Esophagus mucosa (tissue), 1 donor: Measurements from ENCODE around the gene USP25. TPM values are rescaled to one million over a fixed set of nuclear protein-coding genes. Genes with fewer than 3 reads are reported as not detected.

Source experiments
- ATAC-seq: fragments of 200-7000 bp; cut with Tn5 transposase; one replicate; pipeline ENCODE4 v1.9.1; 2020
- total RNA-seq: library from RNA; stranded (reverse); gene quantifications from one replicate; pipeline ENCODE4 v1.2.4, GENCODE V29; 2023
- donor health status: DM: yes; HTN: yes; CAD: no.

The USP25 gene
- total RNA-seq = 28.4 TPM

- ATAC-seq = peak; percentile 98
These were observed at the start of gene USP25 for GRCh38 chr21:15729674-15730483. TSS of gene USP25 (plus strand) at chr21:15729982. CDS start at chr21:15730394, 412 bp downstream.

GRCh38 chr21:15682186-15682895, 47.4 kb upstream of the USP25 start:
- peak; percentile 54 for ATAC-seq

GRCh38 chr21:15682977-15683376, 46.8 kb upstream of the USP25 start:
- ATAC-seq = peak; percentile 89

- no peak for ATAC-seq
These were observed 43.3 kb upstream of the USP25 start for GRCh38 chr21:15686506-15686905.

- ATAC-seq = no peak
These were observed 42.6 kb upstream of the USP25 start for GRCh38 chr21:15687208-15687607.

GRCh38 chr21:15688016-15688415, 41.8 kb upstream of the USP25 start:
- no peak for ATAC-seq

- no peak for ATAC-seq
These were observed 41.0 kb upstream of the USP25 start for GRCh38 chr21:15688809-15689208.

- no peak for ATAC-seq
These were observed 37.1 kb upstream of the USP25 start for GRCh38 chr21:15692711-15693110.

- no peak for ATAC-seq
These were observed 34.5 kb upstream of the USP25 start for GRCh38 chr21:15695241-15695640.

- no peak for ATAC-seq
These were observed 28.0 kb upstream of the USP25 start for GRCh38 chr21:15701830-15702229.

GRCh38 chr21:15703932-15704331, 25.9 kb upstream of the USP25 start:
- ATAC-seq = no peak

- peak; percentile 97 for ATAC-seq
These were observed 23.1 kb upstream of the USP25 start for GRCh38 chr21:15706696-15707095.

- ATAC-seq = no peak
These were observed 16.4 kb upstream of the USP25 start for GRCh38 chr21:15713412-15713811.

- no peak for ATAC-seq
These were observed 11.1 kb upstream of the USP25 start for GRCh38 chr21:15718711-15719110.

- no peak for ATAC-seq
These were observed 9.8 kb upstream of the USP25 start for GRCh38 chr21:15719976-15720375.

GRCh38 chr21:15722591-15723324, 7.0 kb upstream of the USP25 start:
- peak; percentile 74 for ATAC-seq

GRCh38 chr21:15725949-15726348, 3.8 kb upstream of the USP25 start:
- no peak for ATAC-seq

GRCh38 chr21:15728046-15728445, 1.7 kb upstream of the USP25 start:
- no peak for ATAC-seq

- no peak for ATAC-seq
These were observed 472 bp upstream of the USP25 start for GRCh38 chr21:15729346-15729673.

GRCh38 chr21:15730484-15731242, 881 bp downstream of the USP25 start:
- peak; percentile 1 for ATAC-seq

- ATAC-seq = peak; percentile 27
These were observed 1.4 kb downstream of the USP25 start for GRCh38 chr21:15731243-15731613.

GRCh38 chr21:15732290-15732995, 2.7 kb downstream of the USP25 start:
- ATAC-seq = peak; percentile 24
